Measurements from ENCODE around the gene KSR2.

DNA sequence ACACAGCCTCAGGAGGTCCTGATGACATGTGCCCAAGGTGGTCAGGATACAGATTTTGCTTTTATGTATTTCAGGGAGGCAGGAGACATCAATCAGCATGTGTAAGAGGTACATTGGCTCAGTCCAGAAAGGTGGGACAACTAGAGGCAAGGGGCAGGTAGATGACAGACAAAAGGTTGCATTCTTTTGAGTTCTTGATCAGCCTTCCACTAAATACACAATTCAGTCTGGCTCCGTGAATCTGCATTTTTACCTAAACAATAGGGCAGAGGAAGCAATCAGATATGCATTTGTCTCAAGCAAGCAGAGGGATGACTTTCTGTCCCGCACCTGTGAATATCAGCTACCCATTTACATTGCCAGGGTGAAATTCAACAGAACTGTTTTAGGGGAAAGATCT, 178.6 kb downstream of the KSR2 start:
- TF ChIP-seq PAX5 (IDR thresholded peaks at IDR 0.05; ENCODE audit: borderline replicate concordance, low read depth, low read length), result no peak
- no peak for TF ChIP-seq MXI1 (IDR thresholded peaks at IDR 0.05; ENCODE audit: low read depth, low read length)
- TF ChIP-seq ATF7 (IDR thresholded peaks at IDR 0.05; ENCODE audit: low read depth), result no peak
- no peak for TF ChIP-seq RAD21 (IDR thresholded peaks at IDR 0.05; ENCODE audit: insufficient read depth, low read depth, low read length)
- TF ChIP-seq BHLHE40 (IDR thresholded peaks at IDR 0.05; ENCODE audit: borderline replicate concordance in 1 of 2, low read depth in 2 of 2, low read length in 1 of 2), result no peak
- TF ChIP-seq, protein P1, sequence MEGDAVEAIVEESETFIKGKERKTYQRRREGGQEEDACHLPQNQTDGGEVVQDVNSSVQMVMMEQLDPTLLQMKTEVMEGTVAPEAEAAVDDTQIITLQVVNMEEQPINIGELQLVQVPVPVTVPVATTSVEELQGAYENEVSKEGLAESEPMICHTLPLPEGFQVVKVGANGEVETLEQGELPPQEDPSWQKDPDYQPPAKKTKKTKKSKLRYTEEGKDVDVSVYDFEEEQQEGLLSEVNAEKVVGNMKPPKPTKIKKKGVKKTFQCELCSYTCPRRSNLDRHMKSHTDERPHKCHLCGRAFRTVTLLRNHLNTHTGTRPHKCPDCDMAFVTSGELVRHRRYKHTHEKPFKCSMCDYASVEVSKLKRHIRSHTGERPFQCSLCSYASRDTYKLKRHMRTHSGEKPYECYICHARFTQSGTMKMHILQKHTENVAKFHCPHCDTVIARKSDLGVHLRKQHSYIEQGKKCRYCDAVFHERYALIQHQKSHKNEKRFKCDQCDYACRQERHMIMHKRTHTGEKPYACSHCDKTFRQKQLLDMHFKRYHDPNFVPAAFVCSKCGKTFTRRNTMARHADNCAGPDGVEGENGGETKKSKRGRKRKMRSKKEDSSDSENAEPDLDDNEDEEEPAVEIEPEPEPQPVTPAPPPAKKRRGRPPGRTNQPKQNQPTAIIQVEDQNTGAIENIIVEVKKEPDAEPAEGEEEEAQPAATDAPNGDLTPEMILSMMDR (IDR thresholded peaks at IDR 0.05 in 2 of 3, conservative IDR thresholded peaks at IDR 0.05 in 1 of 3; ENCODE audit: control insufficient read depth in 2 of 3, extremely low read depth in 1 of 3, insufficient read depth in 1 of 3, low read depth in 3 of 3, low read length in 3 of 3), result no peak
- no peak for TF ChIP-seq CREB1 (IDR thresholded peaks at IDR 0.05; ENCODE audit: low read depth)
- TF ChIP-seq ETV6 (conservative IDR thresholded peaks at IDR 0.05 in 1 of 2, IDR thresholded peaks at IDR 0.05 in 1 of 2; ENCODE audit: borderline replicate concordance in 1 of 2, low read depth in 1 of 2), result no peak
- TF ChIP-seq POLR2A (IDR thresholded peaks at IDR 0.05; ENCODE audit: low read depth, low read length), result no peak
- no peak for TF ChIP-seq EZH2 (IDR thresholded peaks at IDR 0.05; ENCODE audit: borderline replicate concordance, control insufficient read depth, low read depth, low read length)

All from GM12878 (cell line).